HG03039 (cell line): ENCODE measurements around the gene MAEA.

Experiments
- ATAC-seq: cut with Tn5 transposase; IDR thresholded peaks from one replicate; pipeline ENCODE4 v1.9.1; 2021; ENCODE audit warnings: mild to moderate bottlenecking, moderate library complexity; ENCODE audit not compliant: unreplicated experiment

Gene MAEA

DNA sequence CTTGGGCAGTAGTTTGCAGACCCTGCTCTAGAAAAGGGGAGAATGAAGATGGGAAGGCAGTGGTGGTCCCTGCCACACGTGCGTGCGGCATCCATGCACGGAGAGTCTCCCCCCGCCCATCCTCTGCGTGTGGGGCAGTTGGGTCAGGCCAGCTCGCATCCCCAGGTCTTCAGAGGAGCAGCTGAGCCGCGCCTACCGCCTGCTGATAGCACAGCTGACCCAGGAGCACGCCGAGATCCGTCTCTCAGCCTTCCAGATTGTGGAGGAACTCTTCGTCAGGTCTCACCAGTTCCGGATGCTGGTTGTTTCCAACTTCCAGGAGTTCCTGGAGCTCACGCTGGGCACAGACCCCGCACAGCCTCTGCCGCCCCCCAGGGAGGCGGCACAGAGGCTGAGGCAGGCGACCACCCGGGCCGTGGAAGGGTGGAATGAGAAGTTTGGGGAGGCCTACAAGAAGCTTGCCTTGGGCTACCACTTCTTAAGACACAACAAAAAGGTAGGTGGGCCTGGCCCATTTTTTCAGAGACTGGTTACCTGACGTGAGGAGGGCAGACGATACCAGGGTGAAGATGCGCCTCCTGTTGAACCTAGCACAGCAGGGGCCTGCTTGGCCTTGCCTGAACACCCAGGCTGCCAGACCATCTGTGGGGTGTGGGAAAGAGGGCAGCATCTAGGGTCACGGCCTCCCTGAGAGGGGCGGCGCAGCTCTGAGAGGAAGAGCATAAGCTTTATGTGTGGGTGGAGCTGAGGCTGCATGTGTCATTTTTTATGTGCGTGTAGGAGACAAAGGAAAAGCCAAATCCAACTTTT is 59.9 kb downstream of the MAEA start:
- ATAC-seq, result no peak

DNA sequence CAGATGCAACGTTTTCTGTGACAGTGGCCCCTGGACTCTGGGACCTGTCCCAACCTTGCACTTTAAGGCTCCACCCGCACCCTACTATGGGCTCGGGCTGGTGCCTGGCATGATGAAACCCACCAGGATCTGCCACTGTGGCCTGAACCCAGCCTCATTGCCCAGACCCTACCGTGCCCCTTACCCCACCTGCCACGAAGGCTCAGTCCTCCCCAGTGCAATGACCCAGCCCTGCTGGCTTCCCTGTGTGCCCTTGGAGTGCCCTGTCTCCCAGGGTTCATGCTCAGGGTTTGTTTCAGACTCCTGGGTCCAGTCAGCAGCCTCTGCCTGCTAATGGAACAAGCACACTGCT is 60.5 kb downstream of the MAEA start:
- no peak for ATAC-seq

DNA sequence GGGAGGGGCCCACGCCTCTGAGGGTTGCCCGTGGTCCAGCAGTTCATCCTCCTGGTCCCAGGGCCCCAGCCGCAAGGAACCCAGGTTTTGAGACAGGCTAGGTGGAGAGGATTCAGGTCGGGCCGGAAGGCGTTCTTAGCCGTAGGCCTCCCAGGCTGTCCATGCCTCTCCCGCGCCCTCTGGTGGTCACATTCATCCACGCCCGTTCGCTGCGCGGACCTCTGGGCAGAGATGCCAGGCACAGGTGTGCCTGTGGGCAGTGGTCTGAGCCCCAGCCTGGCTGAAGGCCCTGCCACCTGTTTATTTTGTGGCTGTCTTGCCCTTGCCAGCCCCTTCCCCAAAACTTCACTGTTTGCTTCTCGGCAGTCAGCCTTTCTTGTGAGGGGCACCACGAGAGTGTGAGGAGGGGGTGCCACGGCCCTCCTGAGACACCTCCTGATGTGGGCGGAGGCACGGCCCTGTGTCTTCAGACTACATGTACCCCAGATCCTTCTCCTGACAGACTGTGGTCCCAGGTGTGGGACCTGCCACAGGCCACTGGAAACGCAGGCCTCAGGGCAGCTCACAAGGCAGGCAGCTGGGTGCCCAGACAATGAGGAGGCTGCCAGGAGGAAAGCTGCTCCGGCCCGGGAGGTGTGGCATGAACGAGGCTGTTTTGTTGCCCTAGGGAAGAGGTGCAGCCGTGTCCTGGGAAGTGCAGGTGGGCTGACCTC is 62.3 kb downstream of the MAEA start:
- no peak for ATAC-seq

DNA sequence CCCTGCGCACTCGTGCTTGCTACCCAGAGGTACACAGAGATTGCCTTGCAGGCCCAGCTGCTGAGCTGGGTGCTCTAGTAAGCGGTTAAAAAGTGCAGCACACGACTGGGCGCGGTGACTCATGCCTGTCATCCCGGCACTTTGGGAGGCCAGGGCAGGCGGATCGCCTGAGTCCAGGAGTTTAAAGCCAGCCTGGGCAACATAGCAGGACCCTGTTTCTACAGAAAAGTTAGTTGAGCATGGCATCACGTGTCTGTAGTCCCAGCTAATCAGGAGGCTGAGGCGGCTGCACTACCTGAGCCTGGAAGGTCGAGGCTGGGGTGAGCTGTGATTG is 62.8 kb downstream of the MAEA start:
- no peak for ATAC-seq

DNA sequence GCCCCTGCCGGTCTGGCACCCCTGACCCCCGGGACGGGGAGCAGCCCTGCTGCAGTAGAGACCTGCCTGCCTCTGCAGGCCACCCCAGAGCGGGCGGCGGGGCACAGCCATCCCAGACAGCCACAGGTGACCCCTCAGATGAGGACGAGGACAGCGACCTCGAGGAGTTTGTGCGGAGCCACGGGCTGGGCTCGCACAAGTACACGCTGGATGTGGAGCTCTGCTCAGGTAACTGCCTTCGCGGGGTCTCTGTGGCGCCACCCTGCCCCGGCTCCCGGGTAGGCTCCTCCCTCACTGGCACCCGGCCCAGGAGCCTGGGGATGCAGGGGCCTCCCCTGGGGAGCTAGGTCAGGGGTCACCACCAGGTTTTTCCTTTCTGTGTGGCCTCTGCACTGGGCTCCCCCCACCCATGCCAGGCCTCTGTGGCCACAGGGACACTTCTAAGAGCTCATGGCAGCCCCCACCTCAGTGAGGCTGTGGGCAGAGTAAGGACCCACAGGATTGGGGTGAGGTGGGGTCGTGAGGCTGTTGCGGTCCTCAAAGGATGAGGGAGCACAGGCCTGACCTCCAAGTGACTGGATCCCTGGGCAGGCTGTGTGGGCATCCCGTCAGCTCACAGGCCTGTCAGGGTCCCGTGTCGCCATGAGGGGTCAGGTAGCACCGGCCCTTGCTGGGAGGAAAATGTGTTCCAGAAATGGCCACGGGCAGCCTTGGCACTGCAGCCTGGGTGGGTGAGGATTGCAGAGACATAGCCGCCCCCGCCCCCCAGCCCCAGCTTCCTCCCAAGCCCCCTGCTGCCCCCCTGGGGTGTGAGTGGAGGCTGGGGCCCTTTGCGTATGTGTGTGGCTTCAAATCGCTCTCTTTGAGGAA is 63.7 kb downstream of the MAEA start:
- no peak for ATAC-seq

DNA sequence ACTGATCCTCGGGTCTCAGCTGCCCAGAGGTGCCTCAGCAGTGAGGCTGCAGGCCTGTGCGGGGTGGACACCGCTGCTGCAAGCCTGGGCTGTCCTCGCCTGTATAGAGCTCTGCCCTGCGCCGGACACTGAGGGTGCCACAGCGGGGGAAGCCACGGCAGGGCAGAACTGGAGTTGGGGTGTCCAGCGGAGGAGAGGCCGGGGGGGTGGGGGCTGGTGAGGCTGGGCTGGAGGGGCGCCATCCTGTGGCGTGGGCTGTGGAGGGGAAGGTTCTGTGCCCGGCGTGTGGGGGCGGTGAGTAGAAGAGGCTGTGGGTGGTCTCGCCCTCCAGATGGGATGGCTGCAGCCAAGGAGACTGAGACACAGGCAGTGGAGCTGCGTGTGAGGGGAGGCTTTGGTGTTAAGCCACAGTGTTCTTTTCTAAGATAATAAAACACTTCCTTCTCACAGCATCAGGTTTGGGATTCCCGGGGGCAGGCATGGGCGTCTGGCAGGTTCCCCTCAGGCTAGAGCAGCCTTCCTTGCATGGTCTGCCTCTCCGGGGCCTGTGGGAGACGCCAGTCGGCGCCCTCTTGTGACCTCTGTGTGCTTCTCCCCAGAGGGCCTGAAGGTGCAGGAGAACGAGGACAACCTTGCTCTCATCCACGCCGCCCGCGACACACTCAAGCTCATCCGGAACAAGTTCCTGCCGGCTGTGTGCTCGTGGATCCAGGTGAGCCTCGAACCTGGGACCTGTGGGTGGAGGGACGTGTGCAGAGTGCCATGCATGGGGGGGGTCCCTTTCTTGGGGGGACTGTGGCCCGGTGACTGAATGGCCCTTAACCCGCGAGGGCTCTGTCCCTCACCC is 64.7 kb downstream of the MAEA start:
- ATAC-seq, result no peak

DNA sequence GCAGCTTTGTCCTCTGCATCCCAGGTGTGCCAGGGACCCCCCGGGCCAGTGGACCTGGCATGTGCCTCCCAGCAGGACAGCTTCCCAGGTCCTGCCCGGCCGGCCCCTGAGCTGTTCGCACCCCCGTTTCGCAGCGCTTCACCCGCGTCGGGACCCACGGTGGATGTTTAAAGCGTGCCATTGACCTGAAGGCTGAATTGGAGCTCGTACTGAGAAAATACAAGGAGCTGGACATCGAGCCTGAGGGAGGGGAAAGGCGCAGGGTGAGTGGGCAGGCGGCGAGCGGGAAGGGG is 65.2 kb downstream of the MAEA start:
- ATAC-seq, result no peak

DNA sequence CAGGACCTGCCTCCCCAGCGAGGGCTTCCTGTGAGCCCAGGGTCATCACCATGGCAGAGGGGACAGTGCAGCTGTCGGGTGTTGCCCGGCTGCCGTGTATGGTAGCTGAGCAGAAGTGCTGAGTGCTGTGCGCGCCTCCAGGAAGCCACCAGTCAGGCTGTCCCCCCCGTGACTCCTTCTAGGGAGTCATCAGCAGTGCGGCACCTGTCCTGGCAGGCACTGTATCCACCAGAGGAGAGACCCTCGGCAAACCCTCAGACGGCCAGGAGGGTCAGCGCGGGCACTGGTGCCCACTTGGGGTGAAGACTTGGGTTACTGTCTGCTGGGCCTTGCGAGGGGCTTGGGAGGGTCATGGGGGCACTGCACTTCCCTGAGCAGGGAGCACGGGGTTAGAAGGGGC is 65.7 kb downstream of the MAEA start:
- ATAC-seq, result no peak

DNA sequence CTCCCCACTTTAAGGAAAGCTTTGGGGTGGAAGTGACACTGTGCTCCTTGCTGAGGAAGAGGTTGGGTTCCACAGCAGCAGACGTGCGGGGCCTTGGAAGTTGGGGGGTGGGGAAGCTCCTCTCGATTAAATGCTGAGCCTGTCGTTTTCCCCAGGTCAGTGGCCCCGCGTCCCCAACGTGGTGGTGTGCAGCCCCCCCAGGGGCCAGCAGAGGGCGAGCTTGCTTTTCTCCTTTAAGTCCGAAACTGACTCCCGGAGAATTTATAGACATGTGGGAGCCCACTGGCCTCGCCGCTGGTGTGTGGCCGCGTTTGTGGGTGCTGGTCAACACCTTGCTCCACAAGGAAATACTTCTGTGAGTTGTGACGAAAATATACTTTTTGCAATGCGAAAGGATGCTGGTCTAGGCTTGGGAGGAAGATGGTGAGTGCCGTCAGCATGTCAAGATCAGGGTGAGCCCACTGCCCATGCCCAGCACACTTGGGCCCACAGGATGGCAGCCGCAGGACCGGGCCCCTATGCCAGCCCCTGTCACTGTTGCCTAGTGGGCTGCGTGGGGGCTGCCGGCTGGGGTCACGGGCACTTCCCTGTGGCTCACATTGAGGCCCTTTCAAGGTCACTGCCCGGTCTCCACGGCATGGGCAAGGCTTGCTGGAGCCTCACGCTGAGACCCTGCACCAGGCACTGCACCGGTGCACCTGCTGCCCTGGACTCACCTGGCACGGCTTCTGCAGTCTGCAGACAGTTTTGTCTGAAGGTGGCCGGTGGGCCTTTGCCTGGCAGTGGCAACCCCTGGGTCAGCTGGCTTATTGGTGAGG is 66.7 kb downstream of the MAEA start:
- no peak for ATAC-seq

DNA sequence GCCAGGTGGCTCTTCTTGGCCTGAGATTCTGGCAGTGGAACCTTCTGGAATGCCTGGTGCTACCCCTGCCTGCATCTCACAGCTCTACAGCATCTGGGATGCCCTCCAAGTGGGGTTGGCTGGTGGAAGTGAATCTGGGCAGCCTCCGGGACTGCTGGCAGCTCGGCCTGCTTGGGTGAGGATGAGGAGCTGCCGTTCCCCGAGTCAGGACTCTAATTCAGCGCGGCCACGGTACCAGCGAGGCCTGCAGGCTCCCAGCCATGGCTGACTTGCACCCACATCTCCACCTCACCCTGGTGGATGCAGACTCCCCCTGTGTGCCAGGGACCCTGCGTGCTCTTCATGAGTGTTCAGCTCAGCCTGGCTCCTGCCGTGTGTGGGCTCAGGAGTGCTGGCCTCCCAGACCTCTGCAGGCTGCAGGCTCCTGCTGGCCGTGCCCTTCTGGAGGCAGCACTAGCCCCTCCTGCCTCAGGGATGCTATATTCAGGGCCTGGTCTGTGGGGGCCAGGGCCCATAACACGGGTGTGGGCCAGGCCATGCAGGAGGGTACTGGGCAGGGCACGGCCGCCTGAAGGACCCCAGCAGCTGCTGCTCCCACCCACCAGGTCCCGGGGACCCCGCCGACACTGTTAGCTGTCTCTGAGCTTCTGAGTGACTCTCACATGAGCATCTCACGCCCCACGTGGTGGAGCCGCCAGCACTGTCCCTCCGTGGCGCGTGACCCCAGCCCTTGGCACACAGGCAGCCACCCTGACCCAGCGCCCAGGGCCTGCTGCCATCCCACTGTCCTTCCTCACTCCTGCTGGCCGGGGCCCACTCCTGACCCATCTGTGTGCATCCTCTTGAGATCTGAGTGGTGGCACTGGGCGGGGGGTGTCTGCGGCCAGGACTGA is 67.9 kb downstream of the MAEA start:
- no peak for ATAC-seq

DNA sequence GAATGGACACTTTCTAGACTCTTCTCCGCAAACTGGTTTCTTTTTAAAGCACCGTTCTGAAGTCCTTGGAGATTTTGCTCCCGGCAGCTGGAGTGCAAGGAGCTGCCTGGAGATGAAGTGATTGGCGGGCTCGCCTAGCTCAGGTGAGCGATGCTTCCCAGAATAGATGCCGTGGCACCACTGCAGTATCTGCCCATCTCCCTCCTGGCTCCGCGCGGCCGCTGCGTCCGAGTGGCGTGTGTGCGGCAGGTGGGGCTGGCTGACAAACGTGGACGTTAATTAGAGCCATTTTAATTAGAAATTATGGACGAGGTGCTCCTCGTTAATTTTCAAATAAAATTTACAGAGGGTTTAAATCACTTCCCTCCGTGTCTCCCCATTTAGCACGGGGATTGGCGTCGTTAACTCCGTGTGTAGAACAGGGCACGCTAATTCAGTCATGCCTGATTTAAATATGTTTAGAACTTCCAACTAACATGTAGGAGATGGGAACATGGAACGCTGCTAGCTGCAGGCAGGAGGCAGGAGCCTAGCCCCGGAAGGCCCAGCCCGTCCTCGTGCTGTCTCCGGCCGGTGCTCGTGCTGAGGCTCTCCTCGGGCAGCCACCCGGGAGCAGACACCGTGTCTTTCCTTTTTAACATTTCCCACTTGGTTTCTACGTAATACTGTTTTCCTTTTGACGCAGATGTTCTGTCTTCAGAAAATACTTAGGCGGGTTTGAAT is 68.9 kb downstream of the MAEA start:
- no peak for ATAC-seq

DNA sequence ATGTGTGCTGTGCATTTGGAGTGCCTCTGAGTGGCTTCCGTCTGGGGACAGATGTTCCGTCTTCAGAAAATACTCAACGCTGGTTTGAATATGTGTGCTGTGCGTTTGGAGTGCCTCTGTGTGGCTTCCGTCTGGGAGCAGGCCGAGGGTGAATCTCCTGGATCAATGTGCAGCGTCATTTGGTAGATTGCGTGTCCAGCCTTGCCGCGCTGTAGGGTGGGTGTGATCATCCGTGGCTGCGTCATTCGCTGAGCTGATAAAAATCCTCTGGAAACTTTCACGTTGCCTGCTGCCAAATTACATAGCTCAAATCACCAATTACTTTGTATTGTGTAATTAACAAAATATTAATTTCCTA is 69.4 kb downstream of the MAEA start:
- no peak for ATAC-seq

DNA sequence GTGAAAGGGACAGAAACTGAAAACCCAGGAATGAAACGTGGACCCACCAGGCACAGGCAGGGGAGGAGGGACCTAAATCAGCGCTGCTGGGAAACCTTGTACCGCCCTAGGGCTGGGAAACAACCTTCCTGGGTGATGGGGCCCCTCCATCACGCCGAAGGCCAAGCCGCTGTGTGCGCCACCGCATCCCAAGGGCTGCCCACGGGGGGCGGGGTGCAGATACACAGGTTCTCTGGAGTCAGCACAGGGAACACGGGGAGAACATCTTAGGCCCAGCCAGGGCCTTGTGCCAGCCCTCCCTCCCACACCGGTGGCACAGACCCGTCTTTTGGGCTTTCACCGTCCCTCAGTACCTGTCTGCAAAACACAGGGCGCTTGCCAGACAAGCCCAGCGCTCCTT is 70.3 kb downstream of the MAEA start:
- no peak for ATAC-seq

DNA sequence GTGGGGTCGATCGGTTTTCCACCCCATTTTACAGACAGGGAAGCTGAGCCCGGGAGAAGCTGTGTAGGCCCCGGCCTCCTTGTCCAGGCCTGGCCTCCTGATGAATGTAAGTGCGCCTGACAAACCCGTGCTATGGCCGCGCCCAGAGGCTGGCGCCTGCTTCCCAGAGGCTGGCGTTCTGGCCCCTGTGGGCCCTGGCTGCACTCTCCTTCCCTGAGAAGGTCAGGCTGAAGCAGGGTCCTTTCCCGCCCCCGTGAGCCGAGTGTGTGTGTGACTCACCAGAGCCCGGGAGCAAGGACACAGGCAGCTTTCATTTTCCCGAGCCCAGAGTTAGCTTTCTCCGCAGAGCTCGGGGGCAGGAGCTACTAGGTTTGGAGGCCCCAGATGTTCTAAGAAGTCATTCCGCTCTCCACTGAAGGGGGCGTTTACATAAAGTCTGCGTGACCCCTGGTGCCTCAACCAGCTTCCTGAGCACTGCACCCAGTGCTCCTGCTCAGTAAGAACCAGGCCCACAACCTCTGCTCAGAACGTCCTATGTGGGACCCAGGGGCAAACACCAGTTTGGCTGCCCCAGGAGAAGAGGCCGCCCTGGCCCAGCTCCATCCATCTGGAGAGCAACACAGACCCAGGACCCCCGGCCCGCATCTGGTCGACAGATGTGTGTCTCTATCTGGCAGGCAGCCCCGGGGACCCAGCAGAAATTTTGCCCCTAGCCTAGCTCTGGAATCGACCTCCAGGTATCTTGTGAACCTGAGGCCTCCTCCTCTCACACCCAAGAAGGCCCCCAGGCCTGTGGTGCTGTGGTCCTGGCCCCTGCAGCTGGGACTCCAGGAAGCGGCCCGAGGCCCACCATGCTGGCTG is 71.0 kb downstream of the MAEA start:
- no peak for ATAC-seq

DNA sequence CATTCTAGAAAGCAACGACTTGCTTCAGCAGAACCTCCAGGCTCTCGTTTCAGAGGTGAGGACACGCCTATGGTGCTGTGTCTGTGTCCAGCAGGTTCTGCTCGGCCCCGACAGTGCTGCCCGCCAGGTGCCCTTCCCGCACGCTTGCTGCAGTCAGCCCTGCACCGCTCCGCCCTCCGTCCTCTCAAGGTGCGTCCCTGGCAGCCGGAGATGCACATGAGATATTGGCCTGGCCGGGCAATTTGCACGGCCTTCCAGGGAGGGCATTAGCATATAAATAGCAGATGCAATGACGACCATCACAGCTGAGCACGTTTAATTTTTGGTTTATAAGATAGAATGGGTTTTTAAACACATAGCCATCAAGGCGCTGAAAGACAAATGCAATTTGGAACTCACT is 71.7 kb downstream of the MAEA start:
- ATAC-seq, result no peak

DNA sequence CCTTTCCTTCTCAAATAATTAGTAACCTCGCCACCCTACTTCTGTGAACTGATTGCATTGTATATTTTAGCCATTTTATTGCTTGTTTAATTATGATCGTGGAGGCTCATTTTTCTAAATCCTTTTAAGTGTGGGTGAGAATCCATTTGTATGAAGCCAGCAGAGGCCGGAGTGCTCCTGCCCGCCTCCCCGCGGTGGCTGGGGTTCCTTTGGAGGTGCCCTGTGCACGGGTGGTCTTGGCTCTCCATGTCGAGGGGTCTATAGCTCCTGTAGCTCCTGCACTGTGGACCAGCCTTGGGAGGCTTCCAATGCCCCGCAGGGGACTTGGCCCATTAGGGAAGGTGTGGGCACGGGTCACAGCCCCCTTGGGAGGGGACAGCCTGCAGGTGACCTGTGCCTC is 72.4 kb downstream of the MAEA start:
- ATAC-seq, result no peak

DNA sequence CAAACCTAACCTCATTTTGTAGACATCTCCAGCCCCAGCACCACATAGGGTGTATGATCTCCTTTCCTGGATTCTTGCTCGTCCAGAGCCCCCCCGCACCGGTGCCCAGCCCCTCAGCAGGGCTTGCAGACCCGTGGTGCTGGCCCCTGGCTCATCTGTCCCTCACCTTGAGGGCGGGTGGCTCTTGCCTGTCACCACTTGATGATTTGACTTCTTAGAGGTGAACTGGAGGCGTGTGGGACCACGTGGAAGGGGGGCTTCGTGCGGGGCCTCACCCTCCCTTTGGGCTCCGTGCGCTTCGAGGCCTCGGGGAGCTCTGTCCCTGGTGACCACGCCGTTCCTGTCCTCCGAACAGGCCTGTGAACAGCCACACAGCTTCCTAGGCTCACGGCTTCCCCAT is 72.8 kb downstream of the MAEA start:
- ATAC-seq, result no peak

DNA sequence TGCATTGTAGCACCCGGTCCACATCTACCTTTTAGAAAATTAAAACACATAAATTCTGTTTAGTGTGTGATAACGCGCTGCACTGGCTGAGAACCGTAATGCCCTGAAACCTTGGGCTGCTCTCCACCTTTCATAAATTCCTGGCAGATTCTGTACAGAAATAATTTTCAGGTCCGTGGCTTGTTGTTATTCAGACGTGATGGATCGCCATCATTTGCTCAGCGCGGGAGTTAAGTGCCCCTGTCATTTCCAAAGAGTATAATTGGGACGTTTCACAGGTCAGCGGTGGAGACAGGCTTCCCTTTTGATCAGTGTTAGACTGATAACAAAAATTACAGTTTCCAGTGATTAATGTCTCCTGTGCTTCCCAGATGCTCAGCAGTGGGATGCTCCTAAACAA is 73.8 kb downstream of the MAEA start:
- ATAC-seq, result no peak
